K562 (cell line): ENCODE measurements around the gene SLC5A2.

ENCODE experiments used
- BRF2 ChIP-seq: IDR thresholded peaks from 3 replicates; pipeline ENCODE4 v1.6.1; 2011; ENCODE audit warnings: borderline replicate concordance, mild to moderate bottlenecking; ENCODE audit not compliant: insufficient read length, insufficient read depth
- CBX8 ChIP-seq: fragments of 200-600 bp; sonication (generic); IDR thresholded peaks from 2 replicates; pipeline ENCODE4 v1.6.1; 2012; ENCODE audit warnings: borderline replicate concordance, mixed run types, low read depth, mild to moderate bottlenecking, moderate library complexity, mixed read lengths, low read length, control low read depth, inconsistent platforms; ENCODE audit not compliant: poor library complexity, severe bottlenecking; ENCODE audit errors: extremely low read depth
- CTBP1 ChIP-seq: fragments of 450-650 bp; IDR thresholded peaks from 2 replicates; pipeline ENCODE4 v1.6.1; 2016; ENCODE audit warnings: borderline replicate concordance
- GATA2 ChIP-seq: sonication (generic); formaldehyde crosslinking; IDR thresholded peaks from 2 replicates; pipeline ENCODE4 v1.4.0; 2020; ENCODE audit warnings: mild to moderate bottlenecking, missing genetic modification reagents
- MAFK ChIP-seq: IDR thresholded peaks from 2 replicates; pipeline ENCODE4 v1.6.1; 2011; ENCODE audit warnings: low read length, improper control_type of control experiment
- NFE2L1 ChIP-seq: fragments of 450-650 bp; IDR thresholded peaks from 2 replicates; pipeline ENCODE4 v1.6.1; 2016; ENCODE audit warnings: missing genetic modification characterization, low read depth, mild to moderate bottlenecking, missing compliant biosample characterization, moderate library complexity, borderline replicate concordance
- POLR2AphosphoS5 ChIP-seq: IDR thresholded peaks from 2 replicates; pipeline ENCODE4 v1.6.1; 2011; ENCODE audit warnings: mild to moderate bottlenecking, low read depth, low read length, moderate library complexity; ENCODE audit not compliant: control insufficient read depth, insufficient read depth
- SMARCA4 ChIP-seq: fragments of 450-650 bp; IDR thresholded peaks from 2 replicates; pipeline ENCODE4 v1.6.1; 2016
- TFAM ChIP-seq: fragments of 250-450 bp; sonication (Bioruptor Pico); conservative IDR thresholded peaks from 2 replicates; pipeline ENCODE4 v1.5.0; 2021; ENCODE audit warnings: mild to moderate bottlenecking, moderate library complexity
- ZBED1 ChIP-seq: IDR thresholded peaks from 2 replicates; pipeline ENCODE4 v1.6.1; 2014
- TF ChIP-seq, protein P1 (sequence below), 3 experiments: IDR thresholded peaks in 2 of 3; conservative IDR thresholded peaks in 1 of 3; 2 replicates each; pipeline ENCODE4 v1.5.1; 2011 to 2012; ENCODE audit warnings: low read length in 3 of 3, mild to moderate bottlenecking in 3 of 3, control low read depth in 2 of 3, improper control_type of control experiment in 1 of 3, inconsistent platforms in 1 of 3, low read depth in 1 of 3, mixed read lengths in 1 of 3, moderate library complexity in 1 of 3; ENCODE audit not compliant: insufficient read depth in 2 of 3
- TF ChIP-seq, protein P2 (sequence below): fragments of 250-450 bp; sonication (Bioruptor Pico); IDR thresholded peaks from 2 replicates; pipeline ENCODE4 v1.8.0; 2021; ENCODE audit warnings: mild to moderate bottlenecking, moderate library complexity

- TF ChIP-seq ZBED1 (no peak), BRF2 (no peak), SMARCA4 (no peak), TFAM (CRISPR knock-in tag) (no peak), MAFK (no peak), GATA2 (CRISPR knock-in tag) (no peak), CBX8 (no peak), CTBP1 (no peak), POLR2AphosphoS5 (no peak), NFE2L1 (tag) (no peak)
- TF ChIP-seq, protein P1, sequence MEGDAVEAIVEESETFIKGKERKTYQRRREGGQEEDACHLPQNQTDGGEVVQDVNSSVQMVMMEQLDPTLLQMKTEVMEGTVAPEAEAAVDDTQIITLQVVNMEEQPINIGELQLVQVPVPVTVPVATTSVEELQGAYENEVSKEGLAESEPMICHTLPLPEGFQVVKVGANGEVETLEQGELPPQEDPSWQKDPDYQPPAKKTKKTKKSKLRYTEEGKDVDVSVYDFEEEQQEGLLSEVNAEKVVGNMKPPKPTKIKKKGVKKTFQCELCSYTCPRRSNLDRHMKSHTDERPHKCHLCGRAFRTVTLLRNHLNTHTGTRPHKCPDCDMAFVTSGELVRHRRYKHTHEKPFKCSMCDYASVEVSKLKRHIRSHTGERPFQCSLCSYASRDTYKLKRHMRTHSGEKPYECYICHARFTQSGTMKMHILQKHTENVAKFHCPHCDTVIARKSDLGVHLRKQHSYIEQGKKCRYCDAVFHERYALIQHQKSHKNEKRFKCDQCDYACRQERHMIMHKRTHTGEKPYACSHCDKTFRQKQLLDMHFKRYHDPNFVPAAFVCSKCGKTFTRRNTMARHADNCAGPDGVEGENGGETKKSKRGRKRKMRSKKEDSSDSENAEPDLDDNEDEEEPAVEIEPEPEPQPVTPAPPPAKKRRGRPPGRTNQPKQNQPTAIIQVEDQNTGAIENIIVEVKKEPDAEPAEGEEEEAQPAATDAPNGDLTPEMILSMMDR (IDR thresholded peaks at IDR 0.05 in 2 of 3, conservative IDR thresholded peaks at IDR 0.05 in 1 of 3; ENCODE audit: insufficient read depth in 2 of 3, low read depth in 1 of 3, low read length in 3 of 3) = no peak
- TF ChIP-seq, protein P2, sequence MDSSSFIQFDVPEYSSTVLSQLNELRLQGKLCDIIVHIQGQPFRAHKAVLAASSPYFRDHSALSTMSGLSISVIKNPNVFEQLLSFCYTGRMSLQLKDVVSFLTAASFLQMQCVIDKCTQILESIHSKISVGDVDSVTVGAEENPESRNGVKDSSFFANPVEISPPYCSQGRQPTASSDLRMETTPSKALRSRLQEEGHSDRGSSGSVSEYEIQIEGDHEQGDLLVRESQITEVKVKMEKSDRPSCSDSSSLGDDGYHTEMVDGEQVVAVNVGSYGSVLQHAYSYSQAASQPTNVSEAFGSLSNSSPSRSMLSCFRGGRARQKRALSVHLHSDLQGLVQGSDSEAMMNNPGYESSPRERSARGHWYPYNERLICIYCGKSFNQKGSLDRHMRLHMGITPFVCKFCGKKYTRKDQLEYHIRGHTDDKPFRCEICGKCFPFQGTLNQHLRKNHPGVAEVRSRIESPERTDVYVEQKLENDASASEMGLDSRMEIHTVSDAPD (CRISPR knock-in tag) = no peak
Measured at GRCh38 chr16:31487720-31488467, 5.0 kb downstream of the SLC5A2 start.
